Esophagus muscularis mucosa (tissue), 4 donors: ENCODE measurements around the gene TRIM7. TPM values are rescaled to one million over a fixed set of nuclear protein-coding genes. Genes with fewer than 3 reads are reported as not detected.
"Not testable (repeated sequence)": the region's sequence is repeated elsewhere in the genome, so short reads cannot be mapped to it uniquely, and the experiment has no call there.

Source experiments
- DNase-seq: peaks from one replicate; pipeline ENCODE4 v3.0.0-alpha.2; 2017; ENCODE audit errors: extremely low spot score
- H3K27ac ChIP-seq, 4 donors: fragments of 200-600 bp; sonication (generic); replicated peaks in 1 of 4; 1 replicate in 3 of 4; 2 replicates in 1 of 4; pipeline ENCODE4 v1.5.1; 2016 to 2019; ENCODE audit warnings: mild to moderate bottlenecking in 1 of 4
- H3K27me3 ChIP-seq, 4 donors: fragments of 200-600 bp; sonication (generic); one replicate each; pipeline versions ENCODE4 v1.5.1 to v1.6.0; 2016 to 2019
- H3K36me3 ChIP-seq, 4 donors: fragments of 200-600 bp; sonication (generic); one replicate each; pipeline ENCODE4 v1.5.1; 2016 to 2019
- H3K4me1 ChIP-seq, 4 donors: fragments of 200-600 bp; sonication (generic); one replicate each; pipeline ENCODE4 v1.5.1; 2016 to 2019
- H3K4me3 ChIP-seq, 4 donors: fragments of 200-600 bp; sonication (generic); 1 replicate in 2 of 4; 2 replicates in 2 of 4; pipeline ENCODE4 v1.5.1; 2016 to 2019; ENCODE audit warnings: mild to moderate bottlenecking in 4 of 4, moderate library complexity in 1 of 4
- H3K9me3 ChIP-seq, 4 donors: fragments of 200-600 bp; sonication (generic); 1 replicate in 3 of 4; 2 replicates in 1 of 4; pipeline ENCODE4 v1.5.1; 2016 to 2019
- EP300 ChIP-seq: sonication (generic); formaldehyde crosslinking; IDR thresholded peaks from one replicate; pipeline ENCODE4 v1.6.1; 2017; ENCODE audit warnings: antibody characterized with exemption
- POLR2A ChIP-seq: fragments of 450-650 bp; IDR thresholded peaks from one replicate; pipeline ENCODE4 v1.6.1; 2017; ENCODE audit warnings: antibody characterized with exemption, moderate library complexity, mild to moderate bottlenecking, low read depth
- POLR2AphosphoS5 ChIP-seq, 2 donors: sonication (generic); formaldehyde crosslinking; IDR thresholded peaks; one replicate each; pipeline ENCODE4 v1.6.1; 2017; ENCODE audit warnings: antibody characterized with exemption in 2 of 2
- WGBS: methylation state at CpG from one replicate; pipeline ENCODE4 v1.1.5; 2018; 5-methylcytosine and 5-hydroxymethylcytosine counted together
- intact Hi-C: fragments of 100-400 bp; cut with DNase I; formaldehyde crosslinking; loops from one replicate; pipeline ENCODE4 v1.15.1; 2023
- total RNA-seq, 4 donors: library from RNA; depleted of rRNA; stranded (reverse); fragments of >200 nt; gene quantifications; one replicate each; pipeline versions ENCODE4 v1.1.0 to v1.2.1, GENCODE V29; 2016
- TF ChIP-seq, protein P1 (sequence below), 3 experiments: fragments of 200-600 bp in 2 of 3; fragments of 450-650 bp in 1 of 3; sonication (generic) in 2 of 3; IDR thresholded peaks; one replicate each; pipeline ENCODE4 v1.5.1; 2017 to 2019; ENCODE audit warnings: antibody characterized with exemption in 3 of 3, mild to moderate bottlenecking in 2 of 3, moderate library complexity in 1 of 3

TRIM7 gene
- total RNA-seq, 4 donors from 2014 or later = 2.1 to 5.8 (median 3.4) TPM

DNA sequence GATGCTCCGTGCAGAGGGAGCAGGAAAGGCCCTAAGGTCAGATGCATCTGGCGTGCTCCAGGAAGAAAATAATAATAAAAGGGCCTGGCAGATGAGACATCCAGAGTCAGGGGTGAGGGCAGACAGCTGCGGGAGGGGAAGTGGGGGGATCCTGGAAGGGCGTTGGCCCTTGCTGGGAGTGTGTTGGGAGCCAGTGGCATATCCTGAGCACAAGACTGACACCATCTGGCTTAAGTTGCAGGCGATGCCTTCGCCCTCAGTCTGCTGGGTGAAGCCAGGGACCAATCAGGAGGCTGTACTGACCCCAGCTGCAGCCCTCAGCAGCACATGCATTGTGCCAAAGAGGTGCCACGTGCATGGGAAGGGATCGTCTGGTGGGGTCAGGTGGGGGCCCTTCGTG is 53.9 kb downstream of the TRIM7 start:
- no peak overlapping the region for H3K4me3 ChIP-seq
- 29% methylated on average over 8 of the region's 9 CpGs for WGBS
- no peak for DNase-seq
- no peaks in the 10 kb centered on the region for H3K9me3 ChIP-seq
- H3K36me3 ChIP-seq = no peaks in the 10 kb centered on the region
- H3K27me3 ChIP-seq = peaks cover 0 to 63% (median 0%) of the 10 kb centered on the region in 4 donors
- no peak overlapping the region for H3K27ac ChIP-seq
- H3K4me1 ChIP-seq = no peaks in the 10 kb centered on the region
- no peak for TF ChIP-seq EP300
- TF ChIP-seq POLR2A = no peak
- TF ChIP-seq POLR2AphosphoS5 (IDR thresholded peaks at IDR 0.05) = no peak
- TF ChIP-seq, protein P1, sequence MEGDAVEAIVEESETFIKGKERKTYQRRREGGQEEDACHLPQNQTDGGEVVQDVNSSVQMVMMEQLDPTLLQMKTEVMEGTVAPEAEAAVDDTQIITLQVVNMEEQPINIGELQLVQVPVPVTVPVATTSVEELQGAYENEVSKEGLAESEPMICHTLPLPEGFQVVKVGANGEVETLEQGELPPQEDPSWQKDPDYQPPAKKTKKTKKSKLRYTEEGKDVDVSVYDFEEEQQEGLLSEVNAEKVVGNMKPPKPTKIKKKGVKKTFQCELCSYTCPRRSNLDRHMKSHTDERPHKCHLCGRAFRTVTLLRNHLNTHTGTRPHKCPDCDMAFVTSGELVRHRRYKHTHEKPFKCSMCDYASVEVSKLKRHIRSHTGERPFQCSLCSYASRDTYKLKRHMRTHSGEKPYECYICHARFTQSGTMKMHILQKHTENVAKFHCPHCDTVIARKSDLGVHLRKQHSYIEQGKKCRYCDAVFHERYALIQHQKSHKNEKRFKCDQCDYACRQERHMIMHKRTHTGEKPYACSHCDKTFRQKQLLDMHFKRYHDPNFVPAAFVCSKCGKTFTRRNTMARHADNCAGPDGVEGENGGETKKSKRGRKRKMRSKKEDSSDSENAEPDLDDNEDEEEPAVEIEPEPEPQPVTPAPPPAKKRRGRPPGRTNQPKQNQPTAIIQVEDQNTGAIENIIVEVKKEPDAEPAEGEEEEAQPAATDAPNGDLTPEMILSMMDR (IDR thresholded peaks at IDR 0.05) = no peak
- intact Hi-C loops = loop anchor here (10.0 kb wide), 1 partner anchor 366 kb away; no protein-coding TSS in a partner anchor

GRCh38 chr5:181149806-181150733 is 54.9 kb downstream of the TRIM7 start:
- Histone ChIP-seq H3K4me1 (no peaks in the 10 kb centered on the region), H3K27me3 (peaks cover 0 to 66% (median 0%) of the 10 kb centered on the region in 4 donors), H3K9me3 (no peaks in the 10 kb centered on the region), H3K4me3 (no peak overlapping the region), H3K36me3 (no peaks in the 10 kb centered on the region), H3K27ac (no peak overlapping the region)
- no peak for DNase-seq
- TF ChIP-seq, protein P1 (IDR thresholded peaks at IDR 0.05) = no peak
- no peak for TF ChIP-seq EP300
- TF ChIP-seq POLR2AphosphoS5 (IDR thresholded peaks at IDR 0.05) = no peak
- TF ChIP-seq POLR2A = no peak
- 68% methylated on average over 13 of the region's 14 CpGs for WGBS
- intact Hi-C loops = loop anchor here (10.0 kb wide), 1 partner anchor 365 kb away; no protein-coding TSS in a partner anchor

- TF ChIP-seq, protein P1 (IDR thresholded peaks at IDR 0.05) = no peak
- TF ChIP-seq EP300 (no peak), POLR2A (no peak), POLR2AphosphoS5 (IDR thresholded peaks at IDR 0.05) (no peak)
Observed at GRCh38 chr5:181149355-181149754, 55.6 kb downstream of the TRIM7 start.

GRCh38 chr5:181146927-181147636 is 57.9 kb downstream of the TRIM7 start, which contains the start of gene OR2V2:
OR2V2 (plus strand) TSS chr5:181147586; CDS start chr5:181154943, 7,357 bp downstream.
- H3K9me3 ChIP-seq, H3K4me3 ChIP-seq, H3K36me3 ChIP-seq, DNase-seq, intact Hi-C loops, H3K27ac ChIP-seq, H3K4me1 ChIP-seq: not testable (repeated sequence)
- peaks cover 0 to 82% (median 0%) of the 10 kb centered on the region in 4 donors for H3K27me3 ChIP-seq
- 68% methylated on average over 7 of the region's 7 CpGs for WGBS

More at GRCh38 chr5:181149355-181149754, 55.6 kb downstream of the TRIM7 start:
- H3K4me3 ChIP-seq = no peak overlapping the region
- H3K9me3 ChIP-seq = no peaks in the 10 kb centered on the region
- H3K27ac ChIP-seq = no peak overlapping the region
- peaks cover 0 to 69% (median 0%) of the 10 kb centered on the region in 4 donors for H3K27me3 ChIP-seq
- WGBS = 89% methylated on average over 6 of the region's 6 CpGs
- no peak for DNase-seq
- intact Hi-C loops = no loop called here
- no peaks in the 10 kb centered on the region for H3K4me1 ChIP-seq
- H3K36me3 ChIP-seq = no peaks in the 10 kb centered on the region

GRCh38 chr5:181145133-181145532 is 59.9 kb downstream of the TRIM7 start:
- WGBS = 46% methylated on average over 1 of the region's 1 CpG
- no peak for DNase-seq
- H3K4me1 ChIP-seq = no peaks in the 10 kb centered on the region
- intact Hi-C loops = no loop called here
- peaks cover 0 to 76% (median 0%) of the 10 kb centered on the region in 4 donors for H3K27me3 ChIP-seq
- no peak overlapping the region for H3K4me3 ChIP-seq
- H3K36me3 ChIP-seq = no peaks in the 10 kb centered on the region
- H3K9me3 ChIP-seq = no peaks in the 10 kb centered on the region
- TF ChIP-seq, protein P1 (IDR thresholded peaks at IDR 0.05) = no peak
- TF ChIP-seq POLR2A (no peak), POLR2AphosphoS5 (IDR thresholded peaks at IDR 0.05) (no peak), EP300 (no peak)
- H3K27ac ChIP-seq = no peak overlapping the region
